ENCODE results near the gene EDDM3A.
"Not testable (repeated sequence)": the region's sequence is repeated elsewhere in the genome, so short reads cannot be mapped to it uniquely, and the experiment has no call there.

Gene EDDM3A

GRCh38 chr14:20720741-20721140 lies 24.9 kb upstream of the EDDM3A start:
- Histone ChIP-seq H3F3A (ENCODE audit: insufficient read depth, low read length) (no peaks in the 10 kb centered on the region), H3K27me3 (replicated peaks; ENCODE audit: insufficient read depth, low read length) (no peaks in the 10 kb centered on the region), H2AFZ (ENCODE audit: low read length) (no peak overlapping the region), H3K27ac (ENCODE audit: low read length) (no peak overlapping the region), H3K4me1 (ENCODE audit: low read length) (no peaks in the 10 kb centered on the region), H3K9me2 (replicated peaks; ENCODE audit: insufficient read depth, low read length) (no peaks in the 10 kb centered on the region), H3K9ac (ENCODE audit: low read length) (no peak overlapping the region), H3K4me3 (ENCODE audit: low read length) (no peak overlapping the region), H4K20me1 (ENCODE audit: insufficient read depth, low read length) (no peaks in the 10 kb centered on the region), H3K4me2 (ENCODE audit: low read depth, low read length) (no peak overlapping the region), H3K9me3 (replicated peaks; ENCODE audit: insufficient read depth, low read length) (no peaks in the 10 kb centered on the region), H3K36me3 (replicated peaks; ENCODE audit: insufficient read depth, low read length) (no peaks in the 10 kb centered on the region), H3K79me2 (ENCODE audit: low read length) (no peaks in the 10 kb centered on the region)
- no peak for TF ChIP-seq EZH2phosphoT487 (IDR thresholded peaks at IDR 0.05; ENCODE audit: low read length)
- TF ChIP-seq CTCF (IDR thresholded peaks at IDR 0.05; ENCODE audit: low read length): no peak
- no peak for TF ChIP-seq EZH2 (optimal IDR thresholded peaks at IDR 0.05; ENCODE audit: low read depth, low read length)
- no peak for DNase-seq

- no peaks in the 10 kb centered on the region for H3K36me3 ChIP-seq (replicated peaks; ENCODE audit: insufficient read depth, low read length)
- H3K9me2 ChIP-seq (replicated peaks; ENCODE audit: insufficient read depth, low read length): no peaks in the 10 kb centered on the region
- H3K9me3 ChIP-seq (replicated peaks; ENCODE audit: insufficient read depth, low read length): no peaks in the 10 kb centered on the region
- H3F3A ChIP-seq (ENCODE audit: insufficient read depth, low read length): no peaks in the 10 kb centered on the region
- H2AFZ ChIP-seq (ENCODE audit: low read length): no peak overlapping the region
- TF ChIP-seq CTCF (IDR thresholded peaks at IDR 0.05; ENCODE audit: low read length) (no peak), EZH2phosphoT487 (IDR thresholded peaks at IDR 0.05; ENCODE audit: low read length) (no peak), EZH2 (optimal IDR thresholded peaks at IDR 0.05; ENCODE audit: low read depth, low read length) (no peak)
- H3K79me2 ChIP-seq (ENCODE audit: low read length): no peaks in the 10 kb centered on the region
- DNase-seq: no peak
- H3K4me3 ChIP-seq (ENCODE audit: low read length): no peak overlapping the region
- H3K9ac ChIP-seq (ENCODE audit: low read length): no peak overlapping the region
- no peaks in the 10 kb centered on the region for H3K27me3 ChIP-seq (replicated peaks; ENCODE audit: insufficient read depth, low read length)
- H4K20me1 ChIP-seq (ENCODE audit: insufficient read depth, low read length): no peaks in the 10 kb centered on the region
- no peaks in the 10 kb centered on the region for H3K4me1 ChIP-seq (ENCODE audit: low read length)
- no peak overlapping the region for H3K4me2 ChIP-seq (ENCODE audit: low read depth, low read length)
- H3K27ac ChIP-seq (ENCODE audit: low read length): no peak overlapping the region
These were observed 23.7 kb upstream of the EDDM3A start for GRCh38 chr14:20722016-20722415.

GRCh38 chr14:20723488-20723887 lies 22.2 kb upstream of the EDDM3A start:
- Histone ChIP-seq H2AFZ (ENCODE audit: low read length) (no peak overlapping the region), H3K27me3 (replicated peaks; ENCODE audit: insufficient read depth, low read length) (no peaks in the 10 kb centered on the region), H3K79me2 (ENCODE audit: low read length) (no peaks in the 10 kb centered on the region), H3K9ac (ENCODE audit: low read length) (no peak overlapping the region), H3K4me2 (ENCODE audit: low read depth, low read length) (no peak overlapping the region), H3K9me3 (replicated peaks; ENCODE audit: insufficient read depth, low read length) (no peaks in the 10 kb centered on the region), H3K9me2 (replicated peaks; ENCODE audit: insufficient read depth, low read length) (no peaks in the 10 kb centered on the region), H3K4me3 (ENCODE audit: low read length) (no peak overlapping the region), H3K27ac (ENCODE audit: low read length) (no peak overlapping the region), H4K20me1 (ENCODE audit: insufficient read depth, low read length) (no peaks in the 10 kb centered on the region), H3K4me1 (ENCODE audit: low read length) (no peaks in the 10 kb centered on the region), H3F3A (ENCODE audit: insufficient read depth, low read length) (no peaks in the 10 kb centered on the region), H3K36me3 (replicated peaks; ENCODE audit: insufficient read depth, low read length) (no peaks in the 10 kb centered on the region)
- no peak for DNase-seq
- no peak for TF ChIP-seq EZH2 (optimal IDR thresholded peaks at IDR 0.05; ENCODE audit: low read depth, low read length)
- no peak for TF ChIP-seq CTCF (IDR thresholded peaks at IDR 0.05; ENCODE audit: low read length)
- TF ChIP-seq EZH2phosphoT487 (IDR thresholded peaks at IDR 0.05; ENCODE audit: low read length): no peak

- H4K20me1 ChIP-seq (ENCODE audit: insufficient read depth, low read length); H3F3A ChIP-seq (ENCODE audit: insufficient read depth, low read length); H3K36me3 ChIP-seq (replicated peaks; ENCODE audit: insufficient read depth, low read length); DNase-seq; H3K9me3 ChIP-seq (replicated peaks; ENCODE audit: insufficient read depth, low read length); H3K27ac ChIP-seq (ENCODE audit: low read length); H3K4me2 ChIP-seq (ENCODE audit: low read depth, low read length); H3K4me1 ChIP-seq (ENCODE audit: low read length); H3K4me3 ChIP-seq (ENCODE audit: low read length); H2AFZ ChIP-seq (ENCODE audit: low read length); H3K9me2 ChIP-seq (replicated peaks; ENCODE audit: insufficient read depth, low read length); H3K9ac ChIP-seq (ENCODE audit: low read length); H3K27me3 ChIP-seq (replicated peaks; ENCODE audit: insufficient read depth, low read length); H3K79me2 ChIP-seq (ENCODE audit: low read length): not testable (repeated sequence)
These were observed 19.6 kb upstream of the EDDM3A start for GRCh38 chr14:20726121-20726520.
